Fibroblast of lung (primary cell): Measurements from ENCODE around the gene LOXL4.
"Not testable (repeated sequence)": the region's sequence is repeated elsewhere in the genome, so short reads cannot be mapped to it uniquely, and the experiment has no call there.

Source experiments
- EZH2 ChIP-seq: IDR thresholded peaks from 2 replicates; pipeline ENCODE4 v1.5.1; 2012; ENCODE audit warnings: low read length, control low read depth, mild to moderate bottlenecking; ENCODE audit errors: missing control alignments
- TF ChIP-seq, protein P1 (sequence below), 2 donors: IDR thresholded peaks in 1 of 2; conservative IDR thresholded peaks in 1 of 2; 1 replicate in 1 of 2; 2 replicates in 1 of 2; pipeline ENCODE4 v1.5.1; 2011 to 2012; ENCODE audit warnings: low read length in 2 of 2, control low read depth in 1 of 2, inconsistent platforms in 1 of 2, low read depth in 1 of 2, mild to moderate bottlenecking in 1 of 2

- not testable (repeated sequence) for TF ChIP-seq EZH2
- TF ChIP-seq, protein P1, sequence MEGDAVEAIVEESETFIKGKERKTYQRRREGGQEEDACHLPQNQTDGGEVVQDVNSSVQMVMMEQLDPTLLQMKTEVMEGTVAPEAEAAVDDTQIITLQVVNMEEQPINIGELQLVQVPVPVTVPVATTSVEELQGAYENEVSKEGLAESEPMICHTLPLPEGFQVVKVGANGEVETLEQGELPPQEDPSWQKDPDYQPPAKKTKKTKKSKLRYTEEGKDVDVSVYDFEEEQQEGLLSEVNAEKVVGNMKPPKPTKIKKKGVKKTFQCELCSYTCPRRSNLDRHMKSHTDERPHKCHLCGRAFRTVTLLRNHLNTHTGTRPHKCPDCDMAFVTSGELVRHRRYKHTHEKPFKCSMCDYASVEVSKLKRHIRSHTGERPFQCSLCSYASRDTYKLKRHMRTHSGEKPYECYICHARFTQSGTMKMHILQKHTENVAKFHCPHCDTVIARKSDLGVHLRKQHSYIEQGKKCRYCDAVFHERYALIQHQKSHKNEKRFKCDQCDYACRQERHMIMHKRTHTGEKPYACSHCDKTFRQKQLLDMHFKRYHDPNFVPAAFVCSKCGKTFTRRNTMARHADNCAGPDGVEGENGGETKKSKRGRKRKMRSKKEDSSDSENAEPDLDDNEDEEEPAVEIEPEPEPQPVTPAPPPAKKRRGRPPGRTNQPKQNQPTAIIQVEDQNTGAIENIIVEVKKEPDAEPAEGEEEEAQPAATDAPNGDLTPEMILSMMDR (conservative IDR thresholded peaks at IDR 0.05 in 1 of 2, IDR thresholded peaks at IDR 0.05 in 1 of 2; ENCODE audit: low read depth in 1 of 2, low read length in 2 of 2), result not testable (repeated sequence)
Observed at GRCh38 chr10:98228266-98228665, 39.7 kb downstream of the LOXL4 start.
